Neural progenitor cell (in vitro differentiated cells): ENCODE results near the gene BNIP3. TPM values are rescaled to one million over a fixed set of nuclear protein-coding genes. Genes with fewer than 3 reads are reported as not detected.

Source experiments
- DNase-seq: peaks from one replicate; pipeline ENCODE4 v3.0.0-alpha.2; 2016; ENCODE audit warnings: low spot score
- H2AFZ ChIP-seq: fragments of 200-600 bp; sonication (generic); replicated peaks from 2 replicates; pipeline ENCODE4 v1.6.1; 2016; ENCODE audit warnings: antibody characterized with exemption
- H3F3A ChIP-seq: fragments of 200-600 bp; sonication (generic); 2 replicates; pipeline ENCODE4 v1.6.1; 2016; ENCODE audit warnings: antibody characterized with exemption, low read depth
- H3K27ac ChIP-seq: fragments of 200-600 bp; sonication (generic); 2 replicates; pipeline ENCODE4 v1.5.1; 2016; ENCODE audit warnings: mild to moderate bottlenecking
- H3K27me3 ChIP-seq: fragments of 200-600 bp; sonication (generic); 2 replicates; pipeline ENCODE4 v1.6.1; 2016; ENCODE audit warnings: mild to moderate bottlenecking, moderate library complexity
- H3K36me3 ChIP-seq: fragments of 200-600 bp; sonication (generic); 2 replicates; pipeline ENCODE4 v1.5.1; 2016
- H3K4me1 ChIP-seq: fragments of 200-600 bp; sonication (generic); 2 replicates; pipeline ENCODE4 v1.6.1; 2016; ENCODE audit warnings: mixed run types
- H3K4me2 ChIP-seq: fragments of 200-600 bp; sonication (generic); 2 replicates; pipeline ENCODE4 v1.6.1; 2016
- H3K4me3 ChIP-seq: fragments of 200-600 bp; sonication (generic); 2 replicates; pipeline ENCODE4 v1.5.1; 2016
- H3K79me2 ChIP-seq: fragments of 200-600 bp; sonication (generic); 2 replicates; pipeline ENCODE4 v1.6.1; 2016; ENCODE audit warnings: low read depth
- H3K9ac ChIP-seq: fragments of 200-600 bp; sonication (generic); 2 replicates; pipeline ENCODE4 v1.6.1; 2016
- H3K9me3 ChIP-seq: fragments of 200-600 bp; sonication (generic); 2 replicates; pipeline ENCODE4 v1.5.1; 2016; ENCODE audit warnings: low read depth
- H4K20me1 ChIP-seq: fragments of 200-600 bp; sonication (generic); 2 replicates; pipeline ENCODE4 v1.6.1; 2016; ENCODE audit warnings: low read depth
- H3K27ac Mint-ChIP-seq: 3 replicates; pipeline ENCODE4 v1.8.0; 2021; ENCODE audit warnings: mixed read lengths
- H3K27me3 Mint-ChIP-seq: 2 replicates; pipeline ENCODE4 v1.8.0; 2022; ENCODE audit warnings: low read depth, mild to moderate bottlenecking, inconsistent platforms, moderate library complexity, mixed read lengths; ENCODE audit not compliant: insufficient read depth
- H3K36me3 Mint-ChIP-seq: 3 replicates; pipeline ENCODE4 v1.8.0; 2021; ENCODE audit warnings: mixed read lengths
- H3K4me1 Mint-ChIP-seq: 3 replicates; pipeline ENCODE4 v1.8.0; 2021; ENCODE audit warnings: mixed read lengths
- H3K4me3 Mint-ChIP-seq: 3 replicates; pipeline ENCODE4 v1.8.0; 2021; ENCODE audit warnings: mild to moderate bottlenecking, moderate library complexity, mixed read lengths
- H3K9me3 Mint-ChIP-seq: 3 replicates; pipeline ENCODE4 v1.8.0; 2020; ENCODE audit warnings: mixed read lengths
- EZH2 ChIP-seq: fragments of 200-600 bp; sonication (generic); IDR thresholded peaks from 2 replicates; pipeline ENCODE4 v1.6.1; 2017; ENCODE audit warnings: antibody characterized with exemption, mild to moderate bottlenecking, moderate library complexity
- EZH2phosphoT487 ChIP-seq: fragments of 200-600 bp; sonication (generic); IDR thresholded peaks from 2 replicates; pipeline ENCODE4 v1.6.1; 2017; ENCODE audit warnings: antibody characterized with exemption
- total RNA-seq: library from RNA; depleted of rRNA; stranded (reverse); fragments of >200 nt; gene quantifications from 2 replicates; pipeline ENCODE4 v1.2.3, GENCODE V29; 2015; ENCODE audit warnings: low replicate concordance
- TF ChIP-seq, protein P1 (sequence below): fragments of 200-600 bp; sonication (generic); IDR thresholded peaks from 2 replicates; pipeline ENCODE4 v1.5.1; 2017; ENCODE audit warnings: antibody characterized with exemption, mild to moderate bottlenecking

The BNIP3 gene
- total RNA-seq, 1 donor from 2014 or later: 256 TPM

DNA sequence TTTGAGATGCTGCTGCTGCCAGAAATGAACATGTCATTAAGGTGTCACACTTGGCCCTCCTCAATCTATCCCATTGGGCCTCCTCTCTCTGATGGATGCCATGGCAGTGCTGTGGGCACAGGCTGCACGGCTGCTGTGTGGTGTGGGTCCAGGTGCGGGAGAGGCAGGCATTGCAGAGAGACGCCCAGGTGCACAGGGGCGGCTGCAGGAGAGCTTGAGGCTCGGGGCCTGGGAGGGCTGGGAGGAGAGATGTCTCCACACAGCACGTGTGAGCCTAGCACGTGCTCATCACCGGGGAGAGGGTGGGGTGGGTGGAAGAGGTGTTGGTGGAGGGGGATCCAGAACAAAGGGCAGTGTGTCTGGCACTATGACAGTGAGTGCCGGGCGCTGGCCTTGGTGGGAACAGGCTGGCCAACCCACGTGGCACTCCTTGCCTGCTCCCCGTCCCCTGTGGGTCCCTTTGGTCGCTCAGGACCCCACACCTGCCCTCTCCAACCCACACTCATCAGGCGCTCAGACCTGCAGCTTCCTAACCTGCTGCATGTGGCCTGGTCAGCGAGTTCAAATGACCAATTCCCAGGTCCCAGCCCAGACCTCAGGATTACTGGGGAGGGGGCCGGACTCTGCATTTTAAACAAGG is 39.9 kb upstream of the BNIP3 start:
- H3K4me3 Mint-ChIP-seq: no peak overlapping the region
- H3K9me3 Mint-ChIP-seq: no peaks in the 10 kb centered on the region
- Histone ChIP-seq H3K4me1 (no peaks in the 10 kb centered on the region), H3K79me2 (no peaks in the 10 kb centered on the region), H3K4me2 (no peak overlapping the region), H3K9me3 (no peaks in the 10 kb centered on the region), H3K27me3 (peaks cover 29% of the 10 kb centered on the region), H3F3A (no peaks in the 10 kb centered on the region), H3K27ac (no peak overlapping the region), H3K4me3 (no peak overlapping the region), H3K9ac (no peak overlapping the region), H2AFZ (no peak overlapping the region), H3K36me3 (no peaks in the 10 kb centered on the region), H4K20me1 (no peaks in the 10 kb centered on the region)
- no peaks in the 10 kb centered on the region for H3K36me3 Mint-ChIP-seq
- DNase-seq: no peak
- TF ChIP-seq EZH2phosphoT487: no peak
- TF ChIP-seq, protein P1, sequence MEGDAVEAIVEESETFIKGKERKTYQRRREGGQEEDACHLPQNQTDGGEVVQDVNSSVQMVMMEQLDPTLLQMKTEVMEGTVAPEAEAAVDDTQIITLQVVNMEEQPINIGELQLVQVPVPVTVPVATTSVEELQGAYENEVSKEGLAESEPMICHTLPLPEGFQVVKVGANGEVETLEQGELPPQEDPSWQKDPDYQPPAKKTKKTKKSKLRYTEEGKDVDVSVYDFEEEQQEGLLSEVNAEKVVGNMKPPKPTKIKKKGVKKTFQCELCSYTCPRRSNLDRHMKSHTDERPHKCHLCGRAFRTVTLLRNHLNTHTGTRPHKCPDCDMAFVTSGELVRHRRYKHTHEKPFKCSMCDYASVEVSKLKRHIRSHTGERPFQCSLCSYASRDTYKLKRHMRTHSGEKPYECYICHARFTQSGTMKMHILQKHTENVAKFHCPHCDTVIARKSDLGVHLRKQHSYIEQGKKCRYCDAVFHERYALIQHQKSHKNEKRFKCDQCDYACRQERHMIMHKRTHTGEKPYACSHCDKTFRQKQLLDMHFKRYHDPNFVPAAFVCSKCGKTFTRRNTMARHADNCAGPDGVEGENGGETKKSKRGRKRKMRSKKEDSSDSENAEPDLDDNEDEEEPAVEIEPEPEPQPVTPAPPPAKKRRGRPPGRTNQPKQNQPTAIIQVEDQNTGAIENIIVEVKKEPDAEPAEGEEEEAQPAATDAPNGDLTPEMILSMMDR: no peak
- TF ChIP-seq EZH2: no peak
- H3K27me3 Mint-ChIP-seq: peaks cover 10% of the 10 kb centered on the region
- no peak overlapping the region for H3K27ac Mint-ChIP-seq
- H3K4me1 Mint-ChIP-seq: peaks cover 4% of the 10 kb centered on the region

DNA sequence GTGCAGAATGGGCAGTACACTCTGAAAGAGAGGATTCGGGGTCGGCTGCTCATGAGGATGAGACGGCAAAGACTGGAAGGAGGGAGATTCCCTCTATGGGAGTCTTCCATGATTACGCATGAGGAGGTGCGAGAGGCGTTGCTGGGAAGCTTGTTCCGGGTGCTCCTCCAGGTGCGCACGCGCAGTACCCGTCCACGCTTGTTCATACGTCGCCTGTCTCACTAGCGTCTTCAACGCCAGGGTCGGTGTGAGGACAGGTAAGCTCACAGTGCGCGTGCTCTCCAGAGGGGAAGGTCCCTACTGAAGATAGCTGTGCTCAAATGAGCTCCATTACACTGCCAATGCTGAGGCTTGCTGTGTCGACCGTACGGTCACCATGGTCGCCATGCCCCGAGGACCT is 39.3 kb upstream of the BNIP3 start:
- no peaks in the 10 kb centered on the region for H3K79me2 ChIP-seq
- DNase-seq: no peak
- TF ChIP-seq, protein P1: no peak
- TF ChIP-seq EZH2phosphoT487: no peak
- TF ChIP-seq EZH2: no peak
- no peaks in the 10 kb centered on the region for H3K4me1 ChIP-seq
- no peak overlapping the region for H3K27ac ChIP-seq
- no peak overlapping the region for H3K4me3 Mint-ChIP-seq
- H3K4me2 ChIP-seq: no peak overlapping the region
- peaks cover 4% of the 10 kb centered on the region for H3K4me1 Mint-ChIP-seq
- no peaks in the 10 kb centered on the region for H3K9me3 Mint-ChIP-seq
- H3F3A ChIP-seq: no peaks in the 10 kb centered on the region
- H3K36me3 Mint-ChIP-seq: no peaks in the 10 kb centered on the region
- H3K27me3 ChIP-seq: peaks cover 29% of the 10 kb centered on the region
- H3K9me3 ChIP-seq: no peaks in the 10 kb centered on the region
- H3K27me3 Mint-ChIP-seq: peaks cover 10% of the 10 kb centered on the region
- H3K36me3 ChIP-seq: no peaks in the 10 kb centered on the region
- no peaks in the 10 kb centered on the region for H4K20me1 ChIP-seq
- no peak overlapping the region for H3K4me3 ChIP-seq
- no peak overlapping the region for H3K9ac ChIP-seq
- no peak overlapping the region for H2AFZ ChIP-seq
- no peak overlapping the region for H3K27ac Mint-ChIP-seq

DNA sequence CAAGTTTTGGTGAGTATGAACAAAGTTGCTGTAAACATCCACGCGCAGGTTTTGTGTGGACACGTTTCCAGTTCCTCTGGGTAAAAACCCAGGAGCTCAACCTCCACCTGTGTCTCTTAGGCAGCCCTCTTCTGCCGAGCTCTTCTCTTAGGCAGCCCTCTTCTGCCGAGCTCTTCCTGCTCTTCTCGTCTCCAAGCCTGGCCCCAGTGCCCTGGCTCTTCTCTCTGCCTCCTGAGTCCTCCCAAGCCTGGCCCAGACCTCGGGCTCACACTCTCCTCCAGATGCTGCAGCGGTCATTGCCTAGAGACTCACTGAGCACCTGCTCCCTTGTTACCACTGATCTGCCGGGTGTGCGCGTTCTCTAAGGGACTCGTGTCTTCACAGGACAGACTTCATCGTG is 38.7 kb upstream of the BNIP3 start:
- no peaks in the 10 kb centered on the region for H3K4me1 ChIP-seq
- Mint-ChIP-seq H3K27ac (no peak overlapping the region), H3K4me1 (peaks cover 4% of the 10 kb centered on the region), H3K9me3 (no peaks in the 10 kb centered on the region), H3K36me3 (no peaks in the 10 kb centered on the region), H3K4me3 (no peak overlapping the region), H3K27me3 (peaks cover 10% of the 10 kb centered on the region)
- no peak for TF ChIP-seq EZH2phosphoT487
- TF ChIP-seq, protein P1: no peak
- TF ChIP-seq EZH2: no peak
- no peak overlapping the region for H3K4me3 ChIP-seq
- H3F3A ChIP-seq: no peaks in the 10 kb centered on the region
- H3K36me3 ChIP-seq: no peaks in the 10 kb centered on the region
- no peak overlapping the region for H3K4me2 ChIP-seq
- no peaks in the 10 kb centered on the region for H3K79me2 ChIP-seq
- no peak overlapping the region for H3K27ac ChIP-seq
- H3K9me3 ChIP-seq: no peaks in the 10 kb centered on the region
- no peak overlapping the region for H2AFZ ChIP-seq
- no peaks in the 10 kb centered on the region for H4K20me1 ChIP-seq
- H3K9ac ChIP-seq: no peak overlapping the region
- H3K27me3 ChIP-seq: peaks cover 26% of the 10 kb centered on the region
- DNase-seq: no peak
